Activated CD8-positive, alpha-beta T cell treated with anti-CD3 and anti-CD28 coated beads, Interleukin-2, amount 10 ng/mL, durations not matched to agents 7 days and 5 days (primary cell): ENCODE data around the gene RHOC. TPM values are rescaled to one million over a fixed set of nuclear protein-coding genes. Genes with fewer than 3 reads are reported as not detected.

Source experiments
- ATAC-seq: fragments of 150-1000 bp; cut with Tn5 transposase; one replicate; pipeline ENCODE4 v1.10.0; 2021; ENCODE audit warnings: moderate library complexity
- CTCF ChIA-PET: fragments of 350-600 bp; sonication (Branson Sonifier 250); formaldehyde crosslinking; loops from one replicate; lab custom pipeline; 2021; ENCODE audit warnings: antibody characterized with exemption; lab: Charles Lee
- POLR2A ChIA-PET: fragments of 350-600 bp; sonication (Branson Sonifier 250); formaldehyde crosslinking; loops from one replicate; lab custom pipeline; 2021; ENCODE audit warnings: antibody characterized with exemption; lab: Charles Lee
- DNase-seq: peaks from one replicate; pipeline ENCODE4 v3.0.0-alpha.2; 2020
- H3K27ac Mint-ChIP-seq: one replicate; pipeline ENCODE4 v1.8.0; 2021; ENCODE audit warnings: mild to moderate bottlenecking, mixed read lengths
- H3K27me3 Mint-ChIP-seq: one replicate; pipeline ENCODE4 v1.8.0; 2021; ENCODE audit warnings: low read depth, mixed read lengths
- H3K36me3 Mint-ChIP-seq: one replicate; pipeline ENCODE4 v1.8.0; 2021; ENCODE audit warnings: low read depth, mixed read lengths
- H3K4me1 Mint-ChIP-seq: one replicate; pipeline ENCODE4 v1.8.0; 2021; ENCODE audit warnings: low read depth, mixed read lengths
- H3K4me3 Mint-ChIP-seq: one replicate; pipeline ENCODE4 v1.8.0; 2021; ENCODE audit warnings: mild to moderate bottlenecking, mixed read lengths
- H3K9me3 Mint-ChIP-seq: one replicate; pipeline ENCODE4 v1.8.0; 2022; ENCODE audit warnings: mixed read lengths; ENCODE audit not compliant: insufficient read depth
- total RNA-seq, 2 experiments: library from RNA; stranded (reverse); gene quantifications; one replicate each; pipeline ENCODE4 v1.2.3, GENCODE V29; 2021

Gene RHOC
- total RNA-seq, 2 experiments from 2014 or later = 85.6 to 93.8 TPM

DNA sequence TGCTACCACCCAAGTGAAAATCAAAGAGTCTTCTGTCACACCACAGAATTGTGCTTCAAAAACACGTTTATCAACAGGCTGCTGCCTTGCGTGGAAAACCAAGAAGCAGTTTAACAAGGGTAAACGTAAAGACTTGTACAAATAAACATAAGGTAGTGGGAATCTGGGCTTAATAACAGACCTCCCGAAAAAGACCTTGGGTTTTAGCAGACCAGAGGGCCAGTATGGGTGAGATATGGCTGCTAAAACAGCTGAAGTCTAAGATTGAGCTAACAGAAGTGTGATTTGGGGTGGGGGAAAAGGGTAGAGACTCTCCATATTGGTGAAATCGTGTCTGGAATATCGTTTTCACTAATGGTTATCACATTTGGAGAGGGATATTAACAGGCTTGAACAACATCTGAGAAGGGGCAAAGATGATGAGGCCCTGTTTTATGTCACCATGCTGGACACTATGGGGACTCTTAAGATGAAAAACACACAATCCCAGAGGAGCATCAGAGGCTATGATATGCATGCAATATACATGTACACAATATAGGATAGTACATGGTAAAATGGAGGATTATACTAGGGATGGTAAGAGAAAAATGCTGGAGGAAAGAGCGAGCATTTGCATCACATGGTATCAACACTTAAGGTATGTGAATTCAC is 31.1 kb downstream of the RHOC start:
- no peak for ATAC-seq
- ChIA-PET CTCF (interaction anchor here (1.2 to 4.3 kb wide), 5 partner anchors 25 to 174 kb away, joined by 3 to 19 read pairs (median 17); partner anchors contain the start of gene PPM1J), POLR2A (interaction anchor here (1.2 to 4.6 kb wide), 9 partner anchors 17 to 57 kb away, joined by 3 to 46 read pairs (median 10); partner anchors contain the start of genes CAPZA1 and ST7L)
- Mint-ChIP-seq H3K4me1 (peaks cover 44% of the 10 kb centered on the region), H3K4me3 (peak overlapping the region; percentile 79), H3K9me3 (no peaks in the 10 kb centered on the region), H3K36me3 (peaks cover 56% of the 10 kb centered on the region), H3K27ac (peak overlapping the region; percentile 84), H3K27me3 (no peaks in the 10 kb centered on the region)
- DNase-seq = no peak

DNA sequence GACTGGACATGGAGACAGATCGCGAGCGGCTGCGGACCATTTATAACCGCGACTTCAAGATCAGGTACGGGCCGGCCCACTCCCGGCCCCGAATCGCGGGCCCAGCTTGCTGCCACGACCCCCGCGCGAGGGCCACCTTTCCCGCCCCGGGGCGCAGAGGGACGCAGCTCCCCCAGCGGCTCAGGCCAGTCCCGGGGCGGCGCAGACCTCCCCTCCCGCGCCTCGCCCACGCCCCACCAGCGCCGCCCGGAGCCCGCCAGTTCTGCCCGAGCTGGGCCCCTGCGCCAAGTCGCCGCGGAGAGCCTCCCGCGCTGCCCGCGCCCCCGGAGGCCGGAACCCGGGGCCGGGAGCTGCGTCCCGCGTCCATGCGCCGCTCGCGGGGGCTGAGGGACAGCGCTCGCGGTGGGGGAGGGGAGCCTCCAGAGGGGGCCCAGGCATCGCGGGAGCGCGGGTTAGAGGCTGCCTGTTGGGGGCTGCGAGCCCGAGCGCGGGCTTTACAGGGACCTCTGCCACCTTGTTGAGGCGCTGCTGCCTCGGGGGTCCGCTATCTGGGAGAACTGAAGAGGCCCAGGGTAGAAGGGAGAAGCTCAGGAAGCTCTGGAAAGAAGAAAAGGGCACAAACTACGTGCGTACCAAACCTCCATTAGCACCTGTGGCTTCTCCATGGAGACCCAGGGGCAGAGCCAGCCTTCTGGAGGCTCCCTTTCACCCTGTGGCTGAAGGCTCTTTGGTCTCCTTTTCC is 31.8 kb downstream of the RHOC start:
- no peaks in the 10 kb centered on the region for H3K27me3 Mint-ChIP-seq
- ATAC-seq = peak; percentile 67
- peak overlapping the region; percentile 97 for H3K27ac Mint-ChIP-seq
- DNase-seq = peak; percentile 47
- peaks cover 62% of the 10 kb centered on the region for H3K36me3 Mint-ChIP-seq
- peaks cover 44% of the 10 kb centered on the region for H3K4me1 Mint-ChIP-seq
- ChIA-PET POLR2A (interaction anchor here (0.6 to 4.6 kb wide), 18 partner anchors 9 to 56 kb away, joined by 3 to 46 read pairs (median 5); partner anchors contain the start of genes CAPZA1 and ST7L), CTCF (interaction anchor here (0.8 to 4.3 kb wide), 9 partner anchors 22 to 173 kb away, joined by 3 to 19 read pairs (median 5); partner anchors contain the start of gene PPM1J)
- no peaks in the 10 kb centered on the region for H3K9me3 Mint-ChIP-seq
- peak overlapping the region; percentile 95 for H3K4me3 Mint-ChIP-seq

DNA sequence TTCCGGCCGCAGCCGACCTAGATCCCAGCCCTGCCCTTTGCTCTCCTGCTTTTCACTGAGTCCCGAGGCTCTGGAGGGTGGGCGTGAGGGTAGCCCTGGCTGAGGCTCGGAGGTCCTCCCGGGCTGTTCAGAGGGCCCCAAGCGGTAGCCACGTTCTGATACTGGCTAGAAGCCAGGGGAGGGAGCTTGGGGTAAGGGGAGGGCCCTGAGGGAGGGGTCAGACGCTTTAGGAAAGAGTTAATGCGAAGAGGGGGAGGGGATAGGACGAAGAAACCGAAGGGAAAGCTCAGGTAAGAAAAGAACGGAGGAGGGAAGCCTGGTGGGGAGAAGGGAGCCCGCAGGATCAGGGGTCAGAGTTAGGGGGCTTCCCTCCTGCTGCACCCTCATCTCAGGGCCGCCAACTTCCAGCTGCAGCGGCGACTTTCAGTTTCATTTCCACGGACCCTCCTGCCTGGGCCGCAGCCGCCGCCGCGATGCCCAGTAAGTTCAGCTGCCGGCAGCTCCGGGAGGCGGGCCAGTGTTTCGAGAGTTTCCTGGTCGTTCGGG is 32.4 kb downstream of the RHOC start, which contains the start of gene MOV10:
Gene MOV10 (plus strand): TSS at position 220 of the 546 bp plus-strand sequence. CDS start 254 bp downstream, at position 474.
- Mint-ChIP-seq H3K27me3 (no peaks in the 10 kb centered on the region), H3K27ac (peak within 1 kb of the TSS; percentile 97), H3K4me3 (peak within 1 kb of the TSS; percentile 95), H3K36me3 (peaks cover 64% of the 10 kb centered on the region), H3K9me3 (no peaks in the 10 kb centered on the region), H3K4me1 (peaks cover 47% of the 10 kb centered on the region)
- POLR2A ChIA-PET = interaction anchor here (0.6 to 4.6 kb wide), 19 partner anchors 9 to 173 kb away, joined by 3 to 46 read pairs (median 5); partner anchors contain the start of genes CAPZA1 and ST7L
- DNase-seq (peak; percentile 75), ATAC-seq (peak; percentile 77)
- CTCF ChIA-PET = interaction anchor here (0.8 to 4.3 kb wide), 11 partner anchors 21 to 173 kb away, joined by 3 to 19 read pairs (median 5); partner anchors contain the start of gene PPM1J

DNA sequence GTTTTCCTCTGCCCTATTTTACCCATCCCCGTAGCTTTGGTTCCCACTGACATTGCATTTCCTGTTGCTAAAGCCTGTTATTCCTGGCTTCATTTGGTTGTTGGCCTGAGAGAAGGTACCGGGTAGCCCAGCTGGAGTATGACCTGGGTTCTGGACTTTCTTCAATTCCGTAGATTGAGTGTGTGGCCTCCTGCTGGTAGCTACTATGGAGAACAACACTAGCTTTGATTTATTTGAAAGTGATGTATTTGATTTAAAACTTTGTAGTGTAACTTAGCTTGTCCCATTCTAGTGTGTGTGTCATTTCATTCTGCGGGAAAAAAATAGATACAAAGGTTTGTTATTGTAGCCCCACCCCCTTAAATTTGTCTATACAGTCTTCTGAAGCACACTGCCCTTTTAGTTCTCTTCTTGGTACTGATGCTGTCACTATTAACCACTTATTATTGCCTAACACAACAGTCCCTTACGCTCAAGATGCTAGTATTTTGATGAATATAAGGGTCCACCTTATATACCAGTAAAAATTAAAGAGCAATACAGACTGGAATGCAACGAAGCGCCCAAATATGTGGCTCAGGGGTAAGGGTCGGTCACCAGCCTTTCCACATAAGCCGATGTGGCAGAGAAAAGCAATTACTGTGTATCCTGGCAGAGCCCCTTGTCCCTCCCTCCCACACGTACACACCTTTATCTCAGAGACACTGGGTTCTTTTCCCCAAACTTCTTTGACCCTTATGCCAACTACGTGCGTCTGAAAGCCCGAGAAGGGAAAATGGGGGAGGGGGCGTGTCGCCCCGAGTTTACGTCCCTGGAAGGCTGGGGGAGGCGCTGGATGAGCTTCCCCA is 33.1 kb downstream of the RHOC start:
- DNase-seq = no peak
- Mint-ChIP-seq H3K27me3 (no peaks in the 10 kb centered on the region), H3K27ac (peak overlapping the region; percentile 97), H3K9me3 (no peaks in the 10 kb centered on the region), H3K4me3 (peak overlapping the region; percentile 95), H3K36me3 (peaks cover 69% of the 10 kb centered on the region), H3K4me1 (peaks cover 54% of the 10 kb centered on the region)
- ChIA-PET POLR2A (interaction anchor here (0.6 to 4.6 kb wide), 17 partner anchors 9 to 172 kb away, joined by 3 to 46 read pairs (median 4); partner anchors contain the start of genes CAPZA1 and ST7L), CTCF (interaction anchor here (0.6 to 4.3 kb wide), 14 partner anchors 10 to 172 kb away, joined by 3 to 19 read pairs (median 4); partner anchors contain the start of gene PPM1J)
- ATAC-seq = peak; percentile 3

DNA sequence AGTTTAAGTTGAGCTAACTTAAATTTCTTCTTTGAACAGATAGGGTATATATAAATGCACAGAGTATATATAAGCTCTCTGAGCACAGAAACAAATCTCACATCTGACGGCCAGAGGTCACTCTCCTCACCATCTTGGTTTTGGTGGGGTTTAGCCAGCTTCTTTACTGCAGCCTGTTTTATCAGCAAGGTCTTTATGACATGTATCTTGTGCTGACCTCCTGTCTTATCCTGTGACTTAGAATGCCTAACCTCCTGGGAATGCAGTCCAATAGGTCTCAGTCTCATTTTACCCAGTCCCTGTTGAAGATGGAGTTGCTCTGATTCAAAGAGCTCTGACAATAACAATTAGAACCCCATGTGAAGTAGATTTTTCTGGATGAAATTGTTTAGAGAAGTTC is 34.1 kb downstream of the RHOC start:
- H3K27ac Mint-ChIP-seq = peak overlapping the region; percentile 62
- ATAC-seq = no peak
- ChIA-PET CTCF (interaction anchor here (1.2 to 4.3 kb wide), 6 partner anchors 9 to 51 kb away, joined by 3 to 17 read pairs (median 5); partner anchors contain the start of gene PPM1J), POLR2A (interaction anchor here (1.4 to 4.6 kb wide), 2 partner anchors 31 to 54 kb away, joined by 3 to 46 read pairs; partner anchors contain the start of genes CAPZA1 and ST7L)
- no peak for DNase-seq
- no peaks in the 10 kb centered on the region for H3K9me3 Mint-ChIP-seq
- H3K4me1 Mint-ChIP-seq = peaks cover 55% of the 10 kb centered on the region
- no peaks in the 10 kb centered on the region for H3K27me3 Mint-ChIP-seq
- H3K36me3 Mint-ChIP-seq = peaks cover 74% of the 10 kb centered on the region
- no peak overlapping the region for H3K4me3 Mint-ChIP-seq

DNA sequence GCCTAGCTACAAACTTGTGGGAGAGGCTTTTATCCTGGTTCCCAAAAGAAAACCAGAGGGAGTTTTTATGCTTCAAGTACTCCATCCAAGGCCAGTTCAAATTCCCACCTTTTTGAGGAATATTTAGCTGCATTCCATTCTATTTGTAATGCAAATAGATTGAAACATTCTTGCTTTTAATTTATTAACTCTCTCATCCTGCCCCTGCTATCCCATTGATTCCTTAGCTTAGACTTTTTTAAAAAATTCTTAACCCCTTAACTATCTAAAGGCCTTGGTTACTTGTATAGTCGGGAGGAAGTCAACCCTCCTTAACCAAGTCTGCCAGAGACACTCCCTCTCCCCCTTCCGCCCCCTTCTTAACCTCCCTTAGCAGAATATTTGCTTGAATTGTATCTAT is 34.9 kb downstream of the RHOC start:
- Mint-ChIP-seq H3K4me1 (peaks cover 59% of the 10 kb centered on the region), H3K36me3 (peaks cover 79% of the 10 kb centered on the region), H3K9me3 (no peaks in the 10 kb centered on the region), H3K27ac (peak overlapping the region; percentile 31), H3K27me3 (no peaks in the 10 kb centered on the region), H3K4me3 (no peak overlapping the region)
- POLR2A ChIA-PET = interaction anchor here (1.4 to 4.6 kb wide), 2 partner anchors 32 to 53 kb away, joined by 3 to 46 read pairs; partner anchors contain the start of genes CAPZA1 and ST7L
- no peak for DNase-seq
- ATAC-seq = no peak
- CTCF ChIA-PET = interaction anchor here (0.8 to 1.3 kb wide), 3 partner anchors 10 to 281 kb away, joined by 4 to 5 read pairs (median 5); partner anchors contain the start of gene PPM1J

DNA sequence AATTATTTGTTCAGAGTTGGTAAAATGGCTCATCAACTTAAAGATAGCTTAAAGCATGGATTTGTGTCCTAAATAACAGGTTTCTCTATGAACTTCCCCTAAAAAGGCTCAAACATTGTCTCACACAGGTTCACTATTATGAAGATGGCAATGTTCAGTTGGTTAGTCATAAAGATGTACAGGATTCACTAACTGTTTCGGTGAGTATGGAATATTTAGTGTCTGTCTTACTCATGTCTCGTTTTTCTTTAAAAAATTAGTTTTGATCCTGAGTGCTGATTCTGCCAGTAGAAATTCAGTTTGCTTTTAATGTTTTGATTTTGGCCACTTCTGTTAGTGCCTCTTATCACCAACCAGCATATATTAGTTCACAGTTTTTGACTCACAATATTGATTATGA is 40.0 kb downstream of the RHOC start:
- CTCF ChIA-PET = no interaction called here
- Mint-ChIP-seq H3K36me3 (peaks cover 85% of the 10 kb centered on the region), H3K9me3 (no peaks in the 10 kb centered on the region), H3K27ac (peak overlapping the region; percentile 62), H3K4me3 (no peak overlapping the region), H3K4me1 (peaks cover 27% of the 10 kb centered on the region), H3K27me3 (no peaks in the 10 kb centered on the region)
- no peak for ATAC-seq
- POLR2A ChIA-PET = no interaction called here
- DNase-seq = no peak

DNA sequence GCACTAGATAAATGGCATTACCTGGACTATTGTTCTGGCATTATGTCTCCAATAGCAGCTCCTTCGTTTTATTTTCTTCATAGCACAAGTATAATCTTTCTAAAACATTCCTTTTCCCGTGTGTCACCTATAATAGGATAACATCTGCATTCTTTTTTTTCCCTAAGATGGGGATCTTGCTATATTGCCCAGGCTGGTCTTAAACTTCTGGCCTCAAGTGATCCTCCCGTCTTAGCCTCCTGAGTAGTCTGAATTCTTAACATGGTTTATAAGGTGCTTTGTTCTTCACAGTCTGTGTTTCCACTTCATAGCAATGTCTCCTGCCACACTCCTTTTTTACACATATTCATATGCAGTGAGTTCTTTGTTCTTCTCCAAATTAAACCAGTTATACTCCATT is 41.1 kb downstream of the RHOC start:
- CTCF ChIA-PET = no interaction called here
- H3K27me3 Mint-ChIP-seq = no peaks in the 10 kb centered on the region
- H3K4me3 Mint-ChIP-seq = no peak overlapping the region
- H3K27ac Mint-ChIP-seq = peak overlapping the region; percentile 22
- DNase-seq = no peak
- peaks cover 83% of the 10 kb centered on the region for H3K36me3 Mint-ChIP-seq
- no peaks in the 10 kb centered on the region for H3K9me3 Mint-ChIP-seq
- ATAC-seq = no peak
- POLR2A ChIA-PET = interaction anchor here (0.8 kb wide), 1 partner anchor 46 kb away, joined by 4 read pairs; the partner anchor contains the start of genes CAPZA1 and ST7L
- H3K4me1 Mint-ChIP-seq = peaks cover 27% of the 10 kb centered on the region

DNA sequence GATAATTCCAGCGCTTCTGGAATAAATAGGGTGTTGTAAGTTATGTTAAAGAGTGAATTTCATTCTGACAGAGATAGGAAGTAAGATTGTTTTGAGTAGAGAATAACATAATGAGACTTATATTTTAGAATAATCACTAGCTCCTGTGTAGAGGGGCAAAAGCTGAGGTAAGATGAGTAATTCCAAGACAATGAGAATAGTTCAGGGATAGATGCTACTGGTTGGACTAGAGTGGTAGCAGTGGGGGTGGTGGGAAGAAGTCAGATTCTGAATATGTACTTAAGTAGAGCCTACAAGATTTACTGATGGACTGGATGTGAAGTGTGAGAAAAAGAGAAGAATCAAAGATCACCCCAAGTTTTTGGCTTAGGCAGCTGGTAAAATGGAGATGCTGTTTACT is 55.7 kb downstream of the RHOC start:
- CTCF ChIA-PET = interaction anchor here (0.6 to 1.4 kb wide), 3 partner anchors 9 to 77 kb away, joined by 3 to 5 read pairs (median 3); no protein-coding TSS in a partner anchor
- Mint-ChIP-seq H3K4me3 (no peak overlapping the region), H3K27ac (no peak overlapping the region), H3K9me3 (no peaks in the 10 kb centered on the region), H3K36me3 (peaks cover 53% of the 10 kb centered on the region), H3K27me3 (no peaks in the 10 kb centered on the region), H3K4me1 (peaks cover 8% of the 10 kb centered on the region)
- DNase-seq = no peak
- POLR2A ChIA-PET = no interaction called here
- ATAC-seq = no peak
